Liver (tissue), 10 donors: Measurements from ENCODE around the gene CAPZA2. TPM values are rescaled to one million over a fixed set of nuclear protein-coding genes. Genes with fewer than 3 reads are reported as not detected.
"Not testable (repeated sequence)": the region's sequence is repeated elsewhere in the genome, so short reads cannot be mapped to it uniquely, and the experiment has no call there.

Source experiments
- DNase-seq: peaks from one replicate; pipeline ENCODE4 v3.0.0-alpha.2; 2017; ENCODE audit warnings: low spot score
- H3K27ac ChIP-seq, 2 donors: one replicate each; pipeline ENCODE4 v1.7.0; 2013; ENCODE audit warnings: inconsistent platforms in 2 of 2, low read length in 2 of 2, control low read depth in 1 of 2, low read depth in 1 of 2, mild to moderate bottlenecking in 1 of 2
- H3K27me3 ChIP-seq, 4 donors: one replicate each; pipeline versions ENCODE4 v1.6.1 to v1.7.0; 2013; ENCODE audit warnings: low read length in 3 of 4, inconsistent platforms in 1 of 4, mild to moderate bottlenecking in 1 of 4, moderate library complexity in 1 of 4; ENCODE audit not compliant: control insufficient read depth in 4 of 4, insufficient read depth in 4 of 4
- H3K36me3 ChIP-seq, 4 donors: one replicate each; pipeline versions ENCODE4 v1.6.1 to v1.7.0; 2013; ENCODE audit warnings: low read length in 3 of 4, mild to moderate bottlenecking in 3 of 4, low read depth in 1 of 4, moderate library complexity in 1 of 4; ENCODE audit not compliant: control insufficient read depth in 4 of 4, insufficient read depth in 3 of 4
- H3K4me1 ChIP-seq, 4 donors: one replicate each; pipeline versions ENCODE4 v1.6.1 to v1.7.0; 2013; ENCODE audit warnings: low read length in 3 of 4, mild to moderate bottlenecking in 3 of 4, moderate library complexity in 1 of 4; ENCODE audit not compliant: control insufficient read depth in 4 of 4, insufficient read depth in 4 of 4
- H3K4me3 ChIP-seq, 3 donors: one replicate each; pipeline versions ENCODE4 v1.6.1 to v1.7.0; 2013; ENCODE audit warnings: low read length in 3 of 3, control low read depth in 1 of 3, low read depth in 1 of 3, mild to moderate bottlenecking in 1 of 3
- H3K9ac ChIP-seq, 2 donors: one replicate each; pipeline ENCODE4 v1.7.0; 2013; ENCODE audit warnings: low read length in 2 of 2, mild to moderate bottlenecking in 2 of 2, moderate library complexity in 2 of 2, control low read depth in 1 of 2, low read depth in 1 of 2
- H3K9me3 ChIP-seq, 4 donors: one replicate each; pipeline versions ENCODE4 v1.6.1 to v1.7.0; 2013; ENCODE audit warnings: low read length in 3 of 4; ENCODE audit not compliant: control insufficient read depth in 4 of 4
- polyA plus RNA-seq, 2 donors: library from polyadenylated mRNA; stranded (reverse) in 1 of 2; unstranded in 1 of 2; fragments of 200-250 nt in 1 of 2; fragments of >200 nt in 1 of 2; fragmentation: Nextera tagmentation in 1 of 2; extraction: Ambion mirVana in 1 of 2; gene quantifications; one replicate each; pipeline versions ENCODE4 v1.2.1 to v1.2.3, GENCODE V29; 2013 to 2015
- small RNA-seq: library from RNA; depleted of rRNA; stranded (forward); fragments of <200 nt; gene quantifications from one replicate; pipeline ENCODE3, GENCODE V24; 2014
- total RNA-seq, 2 donors: library from RNA; depleted of rRNA; stranded (reverse); fragments of >200 nt; gene quantifications; one replicate each; pipeline ENCODE4 v1.2.3, GENCODE V29; 2014
- donor health status: healthy.
- donor health status: healthy.
- donor health status: healthy.
- donor health status: healthy.
- donor health status: healthy.

CAPZA2 gene
- total and polyA plus RNA-seq, 4 donors: 45.1 to 90.0 (median 69.1) TPM

DNA sequence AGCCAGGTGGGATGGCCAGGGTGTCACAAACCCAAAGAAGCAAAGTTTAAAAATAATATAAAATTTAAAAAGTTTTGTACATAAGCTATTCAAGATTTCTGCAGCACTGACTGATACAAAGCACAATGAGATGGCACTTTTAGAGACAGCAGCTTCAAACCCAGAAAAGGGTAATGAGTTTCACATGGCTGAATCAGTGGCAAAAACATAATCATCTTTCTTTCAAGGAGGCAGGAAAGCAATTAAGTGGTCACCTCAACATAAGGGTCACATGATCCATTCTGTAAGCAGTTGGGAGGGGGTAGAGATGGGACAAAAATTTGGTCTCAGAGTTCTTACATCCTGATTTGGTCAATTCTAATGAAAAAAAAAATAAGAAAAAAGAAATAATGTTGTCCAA, 108.8 kb downstream of the CAPZA2 start:
- H3K9me3 ChIP-seq, H3K27ac ChIP-seq, DNase-seq, H3K9ac ChIP-seq, H3K36me3 ChIP-seq, H3K27me3 ChIP-seq, H3K4me3 ChIP-seq: not testable (repeated sequence)
- peaks cover 2 to 18% (median 3%) of the 10 kb centered on the region in 4 donors for H3K4me1 ChIP-seq

Small RNA genes lying within 50 kb of the gene (small RNA-seq; reads per million reads assigned to genes)
- gene RF00019 (not detected), gene RF02179 (not detected), gene RF02180 (not detected), gene RF02188 (not detected), gene RNA5SP239 (not detected)

Other genes with a start within 250 kb of the CAPZA2 start
- gene MET, start 190.4 kb upstream of the CAPZA2 start, total RNA-seq: 10 to 100 TPM; 39.9 to 41.9 TPM
- gene MET, start 190.4 kb upstream of the CAPZA2 start, polyA plus RNA-seq: 10 to 100 TPM; 10.2 to 10.9 TPM
- gene ST7, start 90.9 kb downstream of the CAPZA2 start, total RNA-seq: 10 to 100 TPM; 28.3 to 30.7 TPM
- gene ST7, start 90.9 kb downstream of the CAPZA2 start, polyA plus RNA-seq: 10 to 100 TPM; 13.5 to 16.9 TPM